NCI-H82 treated with DMSO at 0.1 percent for 48 hours (cell line): ENCODE results near the gene BBS10.
A peak's percentile ranks its signal among the peaks of the same experiment; 100 is the strongest.
"Not testable (repeated sequence)": the region's sequence is repeated elsewhere in the genome, so short reads cannot be mapped to it uniquely, and the experiment has no call there.

Source experiments
- DNase-seq: peaks from one replicate; lab custom pipeline; 2025; ENCODE audit not compliant: unreplicated experiment; lab: John Stamatoyannopoulos, UW

BBS10 gene

DNA sequence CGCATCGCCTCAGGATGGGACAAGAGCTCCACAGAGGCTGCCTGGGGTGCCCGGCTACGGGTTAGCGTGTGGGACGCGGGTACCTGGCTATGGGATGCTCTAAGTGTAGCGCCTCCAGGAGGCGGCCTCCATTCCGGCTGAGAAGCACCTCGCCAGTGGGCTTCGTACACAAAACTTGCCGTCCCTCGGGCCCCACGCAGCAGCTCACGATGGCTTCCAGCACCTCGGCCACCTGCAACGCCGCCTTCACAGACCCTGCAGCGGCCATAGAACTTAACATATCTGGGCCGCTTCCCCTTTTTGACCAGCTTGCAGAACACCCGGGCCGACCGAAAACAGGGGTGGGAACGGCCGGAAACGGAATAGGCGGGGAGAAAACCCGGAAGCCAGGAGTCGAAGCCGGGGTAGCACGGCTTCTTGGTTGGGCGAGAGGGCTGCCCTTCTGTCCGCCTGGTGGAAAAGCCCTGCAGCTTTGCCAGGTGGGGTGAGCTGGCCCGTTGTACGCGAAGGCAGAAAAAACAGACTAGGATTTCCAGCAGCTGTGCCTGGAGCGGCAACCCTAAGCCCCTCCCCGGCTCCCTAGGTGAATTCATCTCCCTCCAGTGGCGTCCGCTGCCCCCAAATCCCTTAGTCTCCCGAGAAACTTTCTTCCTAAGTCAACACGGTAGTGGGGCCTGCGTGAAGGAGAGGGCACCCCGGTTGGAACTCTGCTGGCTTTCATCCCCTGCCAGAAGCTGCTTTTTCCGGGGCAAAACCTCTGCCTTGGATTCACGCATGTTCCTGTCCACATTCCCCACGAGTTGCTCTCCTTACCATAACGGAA is at the start of gene BBS10:
BBS10 (minus strand) TSS at position 337 of the 823 bp plus-strand sequence; CDS start at position 280, 57 bp downstream.
- peak; percentile 75 for DNase-seq

DNA sequence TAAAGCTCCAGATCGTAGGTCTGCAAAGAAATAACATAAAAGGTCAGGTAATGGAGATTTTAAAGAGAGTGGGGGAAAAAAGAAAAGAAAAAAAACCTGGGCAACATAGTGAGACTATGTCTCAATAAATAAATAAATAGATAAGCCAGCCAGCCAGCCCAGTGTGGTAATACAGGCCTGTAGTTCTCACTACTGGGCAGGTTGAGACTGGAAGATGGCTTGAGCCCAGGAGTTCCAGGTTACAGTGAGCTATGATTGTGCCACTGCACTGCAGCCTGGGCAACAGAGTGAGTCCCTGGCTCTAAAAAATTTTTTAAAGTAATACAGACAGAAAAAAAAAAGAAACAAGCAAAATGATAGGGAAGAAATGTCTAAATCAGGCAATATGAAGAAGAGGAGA is 43.2 kb upstream of the BBS10 start:
- DNase-seq = no peak

- no peak for DNase-seq
Measured at GRCh38 chr12:76387614-76388013, 39.4 kb upstream of the BBS10 start.

DNA sequence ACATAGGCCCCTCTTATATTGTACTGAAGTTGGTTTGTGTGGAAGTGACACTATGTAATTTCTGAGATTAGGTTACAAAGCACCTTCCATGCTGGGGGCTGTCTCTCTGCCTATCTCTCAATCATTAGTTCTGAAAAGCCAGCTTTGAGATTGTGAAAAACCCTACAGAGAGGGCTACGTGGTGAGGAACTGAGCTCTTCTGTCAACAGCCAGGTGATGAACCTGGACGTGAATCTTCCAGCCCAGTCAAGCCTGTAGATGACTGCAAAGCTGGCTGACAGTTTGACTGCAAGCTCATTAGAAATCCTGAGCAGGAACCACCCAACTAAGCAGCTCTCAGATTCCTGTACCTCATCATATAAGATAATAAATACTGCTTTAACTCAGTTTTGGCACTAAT is 36.3 kb upstream of the BBS10 start:
- no peak for DNase-seq

- DNase-seq = no peak
Measured at GRCh38 chr12:76383988-76384387, 35.8 kb upstream of the BBS10 start.

DNA sequence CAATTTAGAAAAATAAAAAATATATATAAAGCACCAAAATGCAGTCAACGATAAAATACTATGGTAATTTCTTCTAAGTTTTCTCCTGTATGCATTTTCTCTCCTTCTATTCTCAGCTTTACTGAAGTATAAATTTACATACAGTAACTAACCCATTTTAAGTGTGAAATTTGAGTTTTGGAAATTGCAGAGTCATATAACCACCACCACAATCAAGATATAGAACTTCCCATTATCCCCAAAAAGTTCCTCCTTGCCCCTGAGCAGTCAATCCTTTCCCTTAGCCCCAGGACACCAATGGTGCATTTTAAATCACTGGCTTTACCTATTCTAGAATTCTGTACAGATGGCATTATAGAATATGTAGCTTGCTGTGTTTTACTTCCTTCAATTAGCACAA is 31.0 kb upstream of the BBS10 start:
- no peak for DNase-seq

- DNase-seq = not testable (repeated sequence)
Measured at GRCh38 chr12:76376876-76377275, 28.7 kb upstream of the BBS10 start.

DNA sequence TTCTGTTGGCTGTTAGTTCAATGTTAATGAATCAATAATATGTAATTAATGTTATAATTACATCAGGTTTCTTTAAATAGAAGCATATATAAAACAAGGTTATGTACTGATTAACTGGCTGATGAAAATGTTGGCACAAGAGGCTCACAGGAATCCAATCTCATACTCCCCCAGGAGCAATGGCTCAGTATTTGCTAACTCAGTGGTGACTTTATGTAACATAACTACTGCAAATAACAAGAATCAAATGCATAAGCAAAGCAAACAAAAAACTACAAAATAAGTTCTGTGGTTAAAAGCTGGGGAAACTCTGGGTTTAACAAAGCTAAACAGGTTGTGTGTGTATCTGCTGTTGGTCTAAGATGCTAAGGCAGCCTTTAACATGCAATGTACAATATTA is 27.7 kb upstream of the BBS10 start:
- DNase-seq = no peak

GRCh38 chr12:76375470-76375869 is 27.3 kb upstream of the BBS10 start:
- no peak for DNase-seq

GRCh38 chr12:76374386-76375020 is 26.3 kb upstream of the BBS10 start:
- DNase-seq = no peak

DNA sequence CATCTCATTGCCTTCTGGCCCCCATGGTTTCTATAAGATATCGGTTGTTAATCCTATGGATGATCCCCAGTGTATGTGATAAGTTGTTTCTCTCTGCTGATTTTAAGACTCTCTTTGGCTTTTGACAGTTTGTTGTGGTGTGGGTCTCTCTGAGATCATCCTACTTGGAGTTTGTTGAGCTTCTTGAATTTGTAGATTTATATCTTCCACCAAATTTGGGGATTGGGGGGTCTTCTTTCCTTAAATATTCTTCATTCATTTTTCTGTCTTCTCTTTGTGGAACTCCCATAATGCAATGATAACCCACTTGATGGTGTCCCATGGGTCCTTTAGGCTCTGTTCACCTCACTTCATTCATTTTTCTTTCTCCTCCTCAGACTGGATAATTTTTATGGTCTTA is 20.0 kb upstream of the BBS10 start:
- no peak for DNase-seq

DNA sequence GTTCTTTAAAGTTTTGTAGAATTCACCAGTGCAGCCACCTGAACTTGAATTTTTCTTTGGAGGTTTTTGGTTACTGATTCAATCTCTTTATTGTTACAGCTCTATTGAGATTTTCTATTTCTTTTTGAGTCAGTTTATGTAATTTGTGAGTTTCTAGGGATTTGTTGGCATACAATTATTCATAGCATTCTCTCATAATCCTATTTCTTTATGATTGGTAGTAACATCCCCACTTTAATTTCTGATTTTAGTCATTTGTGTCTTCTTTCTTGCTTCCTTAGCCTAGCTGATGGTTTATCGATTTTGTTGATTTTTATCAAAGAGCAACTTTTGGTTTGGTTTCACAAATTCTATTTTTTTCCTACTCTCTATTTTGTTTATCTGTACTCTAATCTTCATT is 17.9 kb upstream of the BBS10 start:
- no peak for DNase-seq

- DNase-seq = not testable (repeated sequence)
Measured at GRCh38 chr12:76364131-76364530, 15.9 kb upstream of the BBS10 start.

- no peak for DNase-seq
Measured at GRCh38 chr12:76360316-76360715, 12.1 kb upstream of the BBS10 start.

DNA sequence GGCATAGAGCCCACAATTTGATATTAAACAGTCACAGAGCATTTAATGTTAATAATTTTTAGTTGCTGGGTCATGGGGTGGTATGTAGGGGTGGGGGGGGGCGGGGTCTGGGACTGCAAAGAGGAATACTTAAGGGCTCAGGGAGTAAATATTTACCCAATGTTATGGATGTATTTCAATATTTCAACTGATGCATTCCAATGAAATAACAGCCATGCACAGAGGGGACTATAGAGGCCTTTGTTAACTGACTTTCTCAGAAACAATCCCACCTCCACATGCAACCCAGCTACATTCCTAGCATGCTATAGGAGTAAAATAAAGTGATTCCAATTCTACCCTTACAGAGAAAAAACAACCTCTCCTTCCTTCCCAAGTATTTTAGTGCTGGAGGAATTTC is 7.9 kb upstream of the BBS10 start:
- no peak for DNase-seq

- DNase-seq = no peak
Measured at GRCh38 chr12:76346798-76347420, 1.3 kb downstream of the BBS10 start.

DNA sequence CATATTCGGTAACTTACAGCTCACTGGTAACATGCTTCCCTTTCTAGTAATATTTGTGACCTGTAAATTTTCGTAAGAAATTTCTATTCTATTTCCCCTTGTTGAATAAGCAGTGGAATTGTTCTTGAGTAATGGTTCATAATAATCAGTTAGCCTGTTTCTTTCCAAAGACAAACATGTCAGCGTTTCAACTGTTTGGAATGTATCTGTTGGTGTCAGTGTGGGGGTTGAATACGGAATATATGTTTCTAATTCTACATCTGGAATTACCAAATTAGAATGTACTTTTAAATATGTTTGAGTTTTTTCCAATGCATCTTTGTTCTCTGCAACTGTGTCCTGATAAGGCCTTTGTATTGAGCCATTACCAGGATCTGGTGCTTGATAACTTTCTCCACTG is 2.0 kb downstream of the BBS10 start:
- no peak for DNase-seq

DNA sequence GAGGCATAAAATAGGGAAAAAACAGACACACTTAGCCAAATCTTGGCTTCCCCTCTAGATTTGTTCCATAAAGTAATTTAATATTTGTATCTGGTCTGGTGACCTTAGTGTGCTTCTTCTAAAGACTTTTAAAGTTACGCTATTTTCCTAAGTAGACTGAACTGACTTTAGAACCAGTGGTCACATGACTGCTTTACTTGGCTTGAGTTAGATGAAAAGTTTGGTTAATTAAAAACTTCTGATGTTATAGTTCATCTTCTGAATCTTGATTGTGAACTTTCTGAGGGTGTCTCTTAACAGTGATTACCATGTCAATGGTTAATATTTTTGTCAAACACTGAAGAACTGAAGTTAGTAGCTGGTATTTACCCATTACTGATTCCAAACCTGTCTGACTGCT is 2.6 kb downstream of the BBS10 start:
- DNase-seq = no peak

- no peak for DNase-seq
Measured at GRCh38 chr12:76341436-76342030, 6.7 kb downstream of the BBS10 start.

GRCh38 chr12:76340680-76341435 is 7.4 kb downstream of the BBS10 start:
- no peak for DNase-seq

DNA sequence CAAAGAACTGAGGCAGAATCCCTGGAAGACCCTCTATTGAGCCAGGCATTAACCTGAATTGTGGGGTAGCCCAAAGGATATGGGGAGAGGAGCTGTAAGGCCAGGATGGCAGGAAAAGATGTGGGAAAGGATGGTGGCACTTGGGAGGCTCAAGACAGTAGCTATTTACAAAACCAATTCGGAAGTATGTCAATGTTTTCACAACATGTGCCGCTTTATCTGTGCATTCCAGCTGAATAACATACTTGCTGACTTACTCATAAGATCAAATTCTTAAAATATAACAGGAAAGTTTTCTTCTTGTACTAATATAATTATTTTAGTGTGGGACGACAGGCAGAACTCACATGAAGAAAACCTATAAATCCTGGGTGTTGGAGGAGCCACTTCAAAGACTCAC is 10.6 kb downstream of the BBS10 start:
- DNase-seq = no peak
